NOMO-1 (cell line): Measurements from ENCODE around the gene A1BG.
"Not testable (repeated sequence)": the region's sequence is repeated elsewhere in the genome, so short reads cannot be mapped to it uniquely, and the experiment has no call there.

Experiments
- DNase-seq, 2 experiments: peaks; one replicate each; lab custom pipeline; 2025; ENCODE audit not compliant: unreplicated experiment in 2 of 2; lab: John Stamatoyannopoulos, UW

Gene A1BG

GRCh38 chr19:58338825-58339558, 14.3 kb downstream of the A1BG start:
- no peak for DNase-seq

- no peak for DNase-seq
Measured at GRCh38 chr19:58338336-58338735, 15.0 kb downstream of the A1BG start.

- no peak for DNase-seq
Measured at GRCh38 chr19:58336820-58337219, 16.5 kb downstream of the A1BG start.

GRCh38 chr19:58336216-58336615, 17.1 kb downstream of the A1BG start:
- no peak for DNase-seq

GRCh38 chr19:58335630-58336029, 17.7 kb downstream of the A1BG start:
- no peak for DNase-seq

- DNase-seq, result no peak
Measured at GRCh38 chr19:58334691-58335249, 18.5 kb downstream of the A1BG start.

GRCh38 chr19:58332697-58333096, 20.6 kb downstream of the A1BG start:
- no peak for DNase-seq

GRCh38 chr19:58330458-58330857, 22.8 kb downstream of the A1BG start:
- no peak for DNase-seq

GRCh38 chr19:58328999-58329398, 24.3 kb downstream of the A1BG start:
- DNase-seq, result peak in 1 of 2 experiments; percentile 18

GRCh38 chr19:58326914-58327726, 26.2 kb downstream of the A1BG start, which contains the start of gene ZSCAN22:
Gene ZSCAN22 (plus strand): TSS chr19:58326994. CDS start chr19:58334803, 7,809 bp downstream.
- DNase-seq, result peak; percentile 93 to 94

- DNase-seq, result no peak
Measured at GRCh38 chr19:58326501-58326913, 26.8 kb downstream of the A1BG start.

- DNase-seq, result no peak
Measured at GRCh38 chr19:58325311-58326022, 27.8 kb downstream of the A1BG start.

- no peak for DNase-seq
Measured at GRCh38 chr19:58319241-58319640, 34.1 kb downstream of the A1BG start.

- DNase-seq, result no peak
Measured at GRCh38 chr19:58318297-58318696, 35.0 kb downstream of the A1BG start.

- peak; percentile 3 to 5 for DNase-seq
Measured at GRCh38 chr19:58317476-58318072, 35.7 kb downstream of the A1BG start.

GRCh38 chr19:58315580-58315979, 37.7 kb downstream of the A1BG start:
- no peak for DNase-seq

- DNase-seq, result no peak
Measured at GRCh38 chr19:58311345-58311865, 41.9 kb downstream of the A1BG start.

- DNase-seq, result not testable (repeated sequence)
Measured at GRCh38 chr19:58310685-58311084, 42.6 kb downstream of the A1BG start.

- DNase-seq, result no peak
Measured at GRCh38 chr19:58307736-58308135, 45.6 kb downstream of the A1BG start.

GRCh38 chr19:58305932-58306323, 47.4 kb downstream of the A1BG start:
- peak in 1 of 2 experiments; percentile 46 for DNase-seq
